NCI-H1417 (cell line): ENCODE results near the gene EVPLL.
"Not testable (repeated sequence)": the region's sequence is repeated elsewhere in the genome, so short reads cannot be mapped to it uniquely, and the experiment has no call there.

Experiments used
- DNase-seq, 3 experiments: peaks; one replicate each; lab custom pipeline; 2025; lab: John Stamatoyannopoulos, UW

Gene EVPLL

DNA sequence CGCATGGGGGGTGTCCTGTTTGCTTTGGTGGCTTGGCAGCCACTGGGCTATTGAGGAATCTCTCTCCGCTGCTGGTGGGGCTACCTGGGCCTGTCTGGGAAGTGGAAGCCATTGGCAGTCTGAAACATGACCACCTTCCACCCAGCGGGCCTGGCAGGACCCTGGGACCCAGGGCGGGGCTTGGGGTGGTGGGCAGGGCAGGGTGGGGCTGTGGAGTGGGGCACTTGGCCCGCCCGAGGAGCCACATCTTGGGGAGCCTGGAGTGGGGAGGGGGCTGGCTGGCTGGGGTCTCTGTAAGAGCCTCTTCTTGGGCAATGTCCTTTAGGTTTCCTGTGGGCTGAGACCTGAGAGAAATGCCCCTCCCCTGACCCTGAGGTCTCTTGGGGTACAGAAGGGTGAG, 48.0 kb downstream of the EVPLL start:
- not testable (repeated sequence) for DNase-seq

DNA sequence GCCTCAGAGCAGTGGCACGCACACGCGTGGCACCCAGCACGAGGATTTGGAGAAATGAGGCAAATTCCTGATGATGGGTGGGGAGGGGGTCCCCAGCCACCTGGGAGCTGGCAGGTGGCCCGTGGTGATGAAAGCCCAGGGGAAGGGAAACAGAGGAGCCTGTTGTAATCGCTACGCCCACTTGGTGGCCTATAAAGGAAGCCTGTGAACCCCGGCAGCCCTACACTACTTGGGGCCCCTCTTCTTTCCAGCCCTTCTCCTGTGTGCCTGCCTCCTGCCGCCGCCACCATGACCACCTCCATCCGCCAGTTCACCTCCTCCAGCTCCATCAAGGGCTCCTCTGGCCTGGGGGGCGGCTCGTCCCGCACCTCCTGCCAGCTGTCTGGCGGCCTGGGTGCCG, 49.1 kb downstream of the EVPLL start:
- DNase-seq, result not testable (repeated sequence)

DNA sequence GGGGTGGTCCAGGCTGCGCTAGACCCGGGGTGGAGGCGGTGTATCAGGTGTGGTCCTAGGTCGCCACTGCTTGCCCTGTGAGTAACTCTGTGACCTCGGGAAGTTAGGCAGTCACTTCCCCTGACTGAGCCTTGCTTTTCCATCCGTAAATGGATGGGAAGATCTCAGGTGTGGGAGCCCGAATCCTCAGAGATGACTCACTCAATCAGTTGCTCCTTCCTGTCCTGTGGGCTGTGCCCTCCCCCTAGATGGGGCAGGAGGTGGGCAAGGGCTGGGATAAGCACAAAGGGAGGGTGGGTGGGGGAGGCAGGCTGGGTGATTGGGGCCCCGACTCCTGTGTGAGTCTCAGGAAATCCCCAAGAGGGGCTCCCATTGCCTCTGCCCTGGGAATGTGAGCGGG, 54.6 kb downstream of the EVPLL start:
- not testable (repeated sequence) for DNase-seq
